Left ventricle myocardium inferior (tissue), 1 donor: ENCODE results near the gene HCRTR2. TPM values are rescaled to one million over a fixed set of nuclear protein-coding genes. Genes with fewer than 3 reads are reported as not detected.
A peak's percentile ranks its signal among the peaks of the same experiment; 100 is the strongest.
"Not testable (repeated sequence)": the region's sequence is repeated elsewhere in the genome, so short reads cannot be mapped to it uniquely, and the experiment has no call there.

Experiments
- DNase-seq: peaks from one replicate; pipeline ENCODE4 v3.0.0-alpha.2; 2020
- H3K27ac ChIP-seq: fragments of 200-600 bp; replicated peaks from 2 replicates; pipeline ENCODE4 v1.8.0; 2021
- H3K27me3 ChIP-seq: fragments of 200-600 bp; 2 replicates; pipeline ENCODE4 v1.8.0; 2021; ENCODE audit warnings: low read depth
- H3K36me3 ChIP-seq: fragments of 200-600 bp; 2 replicates; pipeline ENCODE4 v1.8.0; 2021
- H3K4me1 ChIP-seq: fragments of 200-600 bp; 2 replicates; pipeline ENCODE4 v1.8.0; 2021
- H3K4me3 ChIP-seq: fragments of 200-600 bp; 2 replicates; pipeline ENCODE4 v1.8.0; 2021; ENCODE audit warnings: mild to moderate bottlenecking, moderate library complexity
- H3K9me3 ChIP-seq: fragments of 200-600 bp; replicated peaks from 2 replicates; pipeline ENCODE4 v1.8.0; 2021
- CTCF ChIP-seq: fragments of 200-600 bp; IDR thresholded peaks from 2 replicates; pipeline ENCODE4 v1.8.0; 2021; ENCODE audit warnings: antibody characterized with exemption, mild to moderate bottlenecking, borderline replicate concordance
- intact Hi-C: fragments of 100-400 bp; cut with micrococcal nuclease; formaldehyde crosslinking; loops from one replicate; pipeline ENCODE4 v1.11.0; 2022
- total RNA-seq: library from RNA; stranded (reverse); fragmentation: NEBNext Ultra II Directional; extraction: Animal tissue kit (Norgen Biotek cat#: 25700); gene quantifications from one replicate; pipeline ENCODE4 v1.2.1, GENCODE V29; 2021
- donor health status: DM: no; HTN: yes; CAD: no; lungs with severe emphysema.

Gene HCRTR2
- total RNA-seq, 1 donor from 2014 or later, result not detected

DNA sequence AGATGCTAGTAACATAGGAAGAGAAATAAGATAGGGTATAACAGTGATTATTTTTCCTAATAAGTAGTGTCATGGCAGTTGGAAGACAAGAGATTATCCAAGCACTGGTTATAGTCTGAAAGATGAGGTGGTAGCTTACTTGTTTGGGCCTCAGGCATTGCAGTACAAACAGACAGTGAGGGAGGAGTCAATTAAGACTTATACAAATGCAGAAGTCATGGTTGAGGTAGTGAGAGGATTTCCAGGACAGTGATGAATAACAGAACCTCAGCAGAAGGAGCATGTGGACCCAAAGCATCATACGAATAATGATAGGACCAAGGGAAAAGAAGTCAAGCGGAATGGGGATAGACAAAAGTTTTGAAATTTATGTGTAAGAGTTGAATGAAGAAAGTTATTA is 53.5 kb downstream of the HCRTR2 start:
- DNase-seq, result no peak
- intact Hi-C loops, result no loop called here
- H3K9me3 ChIP-seq, result no peaks in the 10 kb centered on the region
- no peak overlapping the region for H3K27ac ChIP-seq
- TF ChIP-seq CTCF, result no peak
- no peaks in the 10 kb centered on the region for H3K27me3 ChIP-seq
- no peaks in the 10 kb centered on the region for H3K36me3 ChIP-seq
- no peaks in the 10 kb centered on the region for H3K4me1 ChIP-seq
- no peak overlapping the region for H3K4me3 ChIP-seq

DNA sequence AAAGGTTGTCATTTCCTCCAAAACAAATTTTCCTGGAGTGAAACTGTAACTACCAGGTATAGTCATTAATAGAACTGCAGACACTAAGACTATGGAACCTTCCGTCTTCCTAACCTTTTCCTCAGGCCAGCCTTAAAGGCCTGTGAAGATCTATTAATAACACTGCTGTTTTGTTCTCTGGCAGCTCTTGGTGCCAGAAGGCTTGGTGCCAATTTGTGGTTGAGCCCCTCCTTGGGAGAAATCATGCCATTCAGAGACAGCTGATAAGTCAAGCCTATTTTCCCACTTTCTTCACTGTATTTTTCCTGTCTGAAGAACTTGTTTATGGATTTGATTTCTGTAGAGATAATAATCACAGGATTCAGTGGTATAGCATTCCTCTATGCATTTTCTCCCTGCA is 64.8 kb downstream of the HCRTR2 start:
- no peak for TF ChIP-seq CTCF
- DNase-seq, result no peak
- intact Hi-C loops, result loop anchor here (5.0 kb wide), 1 partner anchor 1262 kb away; no protein-coding TSS in a partner anchor
- Histone ChIP-seq H3K27me3 (no peaks in the 10 kb centered on the region), H3K27ac (no peak overlapping the region), H3K9me3 (no peaks in the 10 kb centered on the region), H3K4me1 (peaks cover 9% of the 10 kb centered on the region), H3K36me3 (no peaks in the 10 kb centered on the region), H3K4me3 (no peak overlapping the region)

DNA sequence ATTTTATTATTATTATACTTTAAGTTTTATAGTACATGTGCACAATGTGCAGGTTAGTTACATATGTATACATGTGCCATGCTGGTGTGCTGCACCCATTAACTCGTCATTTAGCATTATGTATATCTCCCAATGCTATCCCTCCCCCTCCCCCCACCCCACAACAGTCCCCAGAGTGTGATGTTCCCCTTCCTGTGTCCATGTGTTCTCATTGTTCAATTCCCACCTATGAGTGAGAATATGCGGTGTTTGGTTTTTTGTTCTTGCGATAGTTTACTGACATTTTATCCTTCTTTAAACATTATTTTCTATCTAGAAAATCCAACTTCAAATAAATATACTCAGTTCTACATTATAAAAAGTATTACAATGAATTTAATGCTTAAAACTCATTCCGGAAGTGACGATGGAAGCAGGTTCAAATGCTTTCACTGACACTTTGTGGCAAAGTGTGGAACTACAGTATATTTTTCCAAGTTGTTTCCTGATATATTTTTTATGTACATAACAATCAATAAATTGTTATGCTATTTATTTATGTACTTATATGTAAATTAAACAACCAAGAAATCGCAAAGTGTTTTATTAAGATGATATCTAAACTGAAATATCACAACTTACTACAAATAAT is 66.8 kb downstream of the HCRTR2 start:
- not testable (repeated sequence) for H3K4me3 ChIP-seq, H3K9me3 ChIP-seq, H3K27ac ChIP-seq, H3K4me1 ChIP-seq, DNase-seq, H3K36me3 ChIP-seq, H3K27me3 ChIP-seq
- intact Hi-C loops, result loop anchor here (10.0 kb wide), 1 partner anchor 526 kb away; no protein-coding TSS in a partner anchor
- TF ChIP-seq CTCF, result peak; percentile 64

- H3K36me3 ChIP-seq, result no peaks in the 10 kb centered on the region
- no peaks in the 10 kb centered on the region for H3K4me1 ChIP-seq
- TF ChIP-seq CTCF, result no peak
- DNase-seq, result no peak
- no peak overlapping the region for H3K4me3 ChIP-seq
- H3K27me3 ChIP-seq, result no peaks in the 10 kb centered on the region
- no peaks in the 10 kb centered on the region for H3K9me3 ChIP-seq
- no peak overlapping the region for H3K27ac ChIP-seq
- intact Hi-C loops, result no loop called here
Measured at GRCh38 chr6:55250400-55250799, 76.1 kb downstream of the HCRTR2 start.

- Histone ChIP-seq H3K4me3 (no peak overlapping the region), H3K9me3 (no peaks in the 10 kb centered on the region), H3K36me3 (no peaks in the 10 kb centered on the region), H3K27ac (no peak overlapping the region), H3K27me3 (no peaks in the 10 kb centered on the region), H3K4me1 (no peaks in the 10 kb centered on the region)
- intact Hi-C loops, result no loop called here
- no peak for DNase-seq
- no peak for TF ChIP-seq CTCF
Measured at GRCh38 chr6:55255113-55255512, 80.8 kb downstream of the HCRTR2 start.
